HuH-7.5 (cell line): ENCODE data around the gene ANKS1B.
"Not testable (repeated sequence)": the region's sequence is repeated elsewhere in the genome, so short reads cannot be mapped to it uniquely, and the experiment has no call there.

ENCODE experiments used
- DNase-seq: peaks from one replicate; pipeline ENCODE4 v3.0.0; 2011; ENCODE audit warnings: low spot score

The ANKS1B gene

GRCh38 chr12:98758331-98758730 is 1226.4 kb downstream of the ANKS1B start:
- no peak for DNase-seq

DNA sequence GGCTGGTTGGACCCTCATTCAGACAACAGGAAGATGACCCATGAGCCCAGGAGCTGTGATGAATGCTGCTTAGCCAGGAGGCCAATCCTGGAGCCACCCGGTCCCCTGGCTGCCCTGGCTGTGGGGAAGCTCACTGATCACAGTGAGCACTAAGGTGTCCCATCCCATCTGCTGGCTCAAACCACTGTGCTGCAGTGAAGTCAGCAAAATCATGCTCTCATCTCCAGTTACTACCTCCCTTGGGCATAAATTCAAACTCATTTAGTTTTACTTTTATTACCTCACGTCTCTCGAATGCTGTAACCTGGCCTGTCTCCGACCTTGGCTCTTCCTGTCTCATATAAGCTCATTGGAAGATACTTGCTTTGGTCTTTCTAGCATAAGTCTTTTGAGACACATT is 1227.3 kb downstream of the ANKS1B start:
- no peak for DNase-seq

GRCh38 chr12:98755855-98756254 is 1228.9 kb downstream of the ANKS1B start:
- DNase-seq: not testable (repeated sequence)

- DNase-seq: peak; percentile 73
Observed at GRCh38 chr12:98754095-98754494, 1230.6 kb downstream of the ANKS1B start.

GRCh38 chr12:98752726-98753125 is 1232.0 kb downstream of the ANKS1B start:
- DNase-seq: no peak

DNA sequence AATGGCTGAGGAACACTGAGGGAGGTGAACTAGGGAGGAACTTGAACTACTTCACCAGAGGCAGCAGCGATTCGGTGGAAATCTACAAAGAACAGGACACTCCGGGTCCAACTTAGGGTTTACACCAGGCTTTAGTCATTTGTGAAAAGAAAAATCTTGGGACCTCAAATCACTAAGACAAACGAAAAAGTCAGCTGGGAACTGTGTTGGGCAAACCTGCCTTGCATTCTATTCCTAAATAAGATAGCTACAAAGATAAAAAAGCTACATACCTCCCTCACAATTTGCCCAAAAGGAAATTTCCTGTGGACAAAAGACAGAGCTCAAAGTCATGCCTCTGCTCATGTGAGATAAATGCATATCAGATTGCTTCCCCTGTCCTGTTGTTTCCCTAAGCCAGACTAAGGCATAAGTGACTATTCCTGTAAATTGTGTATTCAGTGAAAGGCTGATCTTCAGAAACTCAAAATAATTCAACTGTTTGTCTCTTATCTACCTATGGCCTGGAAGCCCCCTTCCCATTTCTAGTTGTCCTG is 1233.1 kb downstream of the ANKS1B start:
- no peak for DNase-seq

DNA sequence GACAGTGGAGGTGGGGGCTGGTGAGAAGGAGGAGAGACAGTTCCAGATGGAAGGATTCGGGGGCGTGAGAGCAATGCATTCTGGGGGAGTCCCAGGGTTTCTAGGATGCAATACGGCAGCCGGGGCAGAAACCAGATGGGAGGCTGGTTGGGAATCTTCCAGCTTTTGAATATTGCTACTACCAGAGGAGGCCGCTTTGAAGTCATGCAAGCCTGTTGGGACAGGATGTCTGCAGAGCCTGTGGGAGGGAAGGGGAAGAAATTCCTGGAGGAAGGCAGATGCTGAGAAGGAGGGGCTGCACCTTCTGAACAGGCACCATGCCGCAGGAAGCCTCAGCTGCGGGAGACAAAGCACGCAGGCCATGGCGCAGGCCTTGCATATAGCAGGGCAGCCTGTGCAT is 1234.2 kb downstream of the ANKS1B start:
- no peak for DNase-seq

- DNase-seq: no peak
Observed at GRCh38 chr12:98748463-98748862, 1236.3 kb downstream of the ANKS1B start.

DNA sequence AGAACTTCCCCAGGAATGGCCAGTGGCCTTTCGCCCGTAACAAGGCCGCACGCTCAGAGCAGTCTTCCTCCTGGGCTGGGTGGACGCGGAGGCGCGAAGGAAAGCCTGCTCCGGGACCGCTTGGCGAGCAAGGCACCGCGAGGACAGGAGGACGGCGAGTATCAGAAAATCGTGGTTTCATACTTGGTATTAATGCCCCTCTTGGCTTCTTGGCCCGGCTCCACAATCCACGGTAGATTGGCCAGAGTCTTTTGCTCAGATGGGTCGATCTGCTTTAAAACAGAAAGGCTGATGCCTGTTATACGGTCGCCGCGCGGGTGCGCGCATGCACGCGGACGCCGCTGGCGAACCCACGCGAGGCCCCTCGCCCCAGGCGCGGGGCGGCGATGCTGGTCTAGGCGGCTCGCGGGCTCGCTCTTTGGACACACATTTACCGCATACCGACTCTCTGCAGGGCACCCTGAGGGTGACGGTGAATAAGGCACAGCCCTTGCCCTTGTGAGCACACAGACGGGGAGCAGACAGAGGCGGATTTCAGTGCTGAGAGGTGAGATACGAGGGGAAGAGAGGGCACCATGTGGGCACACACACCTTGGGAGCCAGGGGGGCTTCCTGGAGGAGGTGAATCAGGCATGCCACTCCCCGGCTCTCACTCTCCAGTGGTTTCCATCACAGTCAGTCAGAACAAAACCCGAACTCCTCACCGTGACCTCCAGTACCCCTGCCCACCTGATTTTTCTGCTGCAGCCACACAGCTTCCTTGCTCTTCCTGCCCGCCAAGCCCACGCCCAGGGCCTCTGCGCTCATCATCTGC is 1239.0 kb downstream of the ANKS1B start:
- no peak for DNase-seq

DNA sequence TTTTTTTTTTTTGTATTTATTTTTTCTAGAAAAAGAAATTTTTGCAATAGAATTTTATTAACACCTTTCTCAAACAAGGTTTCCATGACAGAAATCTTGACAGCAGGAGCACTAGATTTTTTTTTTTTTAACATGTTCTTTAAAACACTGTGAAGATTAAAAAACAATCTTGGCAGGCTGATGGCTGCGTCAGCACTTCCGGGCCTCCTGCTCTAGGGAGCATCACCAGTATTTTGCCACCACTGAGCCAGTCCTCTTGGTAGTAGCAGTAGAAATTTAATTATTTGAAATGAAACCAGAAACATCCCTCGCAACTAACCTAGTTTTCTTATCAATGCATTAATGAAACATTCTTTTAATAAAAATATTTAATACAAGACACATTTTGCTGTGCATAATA is 1240.1 kb downstream of the ANKS1B start:
- no peak for DNase-seq

GRCh38 chr12:98743362-98743953 is 1241.3 kb downstream of the ANKS1B start:
- peak; percentile 47 for DNase-seq

GRCh38 chr12:98741556-98742265 is 1243.0 kb downstream of the ANKS1B start:
- DNase-seq: no peak

- no peak for DNase-seq
Observed at GRCh38 chr12:98741196-98741555, 1243.6 kb downstream of the ANKS1B start.

GRCh38 chr12:98740751-98741150 is 1244.0 kb downstream of the ANKS1B start:
- no peak for DNase-seq

GRCh38 chr12:98738539-98738938 is 1246.2 kb downstream of the ANKS1B start:
- no peak for DNase-seq

DNA sequence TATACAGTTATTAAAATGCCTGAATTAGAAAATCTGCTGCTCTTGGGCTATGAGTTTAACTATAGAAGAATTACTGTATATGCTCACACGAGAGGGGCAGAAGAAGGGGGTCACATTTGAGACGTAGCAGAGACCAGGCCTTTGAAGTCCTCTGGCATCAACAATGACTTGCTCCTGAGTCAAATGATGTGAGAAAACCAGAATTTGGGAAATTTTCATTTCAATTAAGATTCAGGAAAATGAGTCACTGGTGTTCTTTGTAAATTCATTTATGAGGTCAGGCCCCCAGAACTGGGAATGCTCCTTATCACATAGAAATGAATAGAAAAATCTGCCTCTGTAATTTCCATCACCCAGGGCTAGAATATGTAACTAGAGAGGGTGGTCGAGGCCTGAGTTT is 1246.7 kb downstream of the ANKS1B start:
- DNase-seq: no peak

GRCh38 chr12:98737322-98737712 is 1247.4 kb downstream of the ANKS1B start:
- no peak for DNase-seq

DNA sequence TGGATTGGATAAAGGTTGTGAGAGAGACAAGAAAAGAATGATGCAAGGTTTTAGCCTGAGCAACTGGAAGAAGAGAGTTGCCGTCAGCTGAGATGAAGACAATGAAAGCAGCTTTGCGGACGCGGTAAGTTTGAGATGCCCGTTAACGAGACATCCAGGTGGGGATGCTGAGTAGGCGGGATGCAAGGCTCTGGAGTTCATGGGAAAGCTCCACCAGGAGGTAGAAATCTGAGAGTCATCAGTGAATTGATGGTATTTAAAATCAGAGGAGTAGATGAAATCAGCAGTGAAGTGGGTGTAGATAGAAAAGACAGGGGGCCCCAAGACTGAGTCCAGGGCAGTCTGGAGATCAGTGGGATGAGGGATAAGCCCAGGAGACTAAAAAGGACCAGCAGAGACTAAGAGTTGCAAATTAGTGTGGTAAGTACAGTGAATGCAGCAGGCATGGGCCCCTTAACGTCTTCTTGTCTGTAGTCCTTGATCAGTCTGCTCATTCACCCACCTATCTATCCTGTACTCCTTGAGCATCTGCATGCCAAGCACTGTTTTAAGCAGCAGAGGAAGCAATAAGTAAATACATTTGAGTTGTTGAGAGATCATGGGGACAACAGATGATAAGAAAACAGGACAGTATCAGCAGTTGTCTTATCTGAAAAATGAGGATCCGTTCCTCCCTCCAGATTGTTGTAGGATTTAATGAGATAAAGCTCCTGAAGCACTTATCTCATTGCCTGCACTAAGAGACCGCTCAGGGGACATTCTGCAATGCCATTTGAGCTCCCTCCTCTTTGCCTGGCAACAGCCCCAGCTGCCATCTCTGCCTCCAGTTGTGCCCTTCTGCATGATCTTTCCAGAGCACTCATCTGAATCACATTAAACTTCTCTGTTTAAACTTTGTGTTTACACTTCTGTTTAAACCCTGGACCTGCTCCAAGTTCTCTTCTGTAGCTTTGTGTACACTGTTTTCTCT is 1248.1 kb downstream of the ANKS1B start:
- peak; percentile 38 for DNase-seq

GRCh38 chr12:98735821-98736220 is 1248.9 kb downstream of the ANKS1B start:
- DNase-seq: no peak

DNA sequence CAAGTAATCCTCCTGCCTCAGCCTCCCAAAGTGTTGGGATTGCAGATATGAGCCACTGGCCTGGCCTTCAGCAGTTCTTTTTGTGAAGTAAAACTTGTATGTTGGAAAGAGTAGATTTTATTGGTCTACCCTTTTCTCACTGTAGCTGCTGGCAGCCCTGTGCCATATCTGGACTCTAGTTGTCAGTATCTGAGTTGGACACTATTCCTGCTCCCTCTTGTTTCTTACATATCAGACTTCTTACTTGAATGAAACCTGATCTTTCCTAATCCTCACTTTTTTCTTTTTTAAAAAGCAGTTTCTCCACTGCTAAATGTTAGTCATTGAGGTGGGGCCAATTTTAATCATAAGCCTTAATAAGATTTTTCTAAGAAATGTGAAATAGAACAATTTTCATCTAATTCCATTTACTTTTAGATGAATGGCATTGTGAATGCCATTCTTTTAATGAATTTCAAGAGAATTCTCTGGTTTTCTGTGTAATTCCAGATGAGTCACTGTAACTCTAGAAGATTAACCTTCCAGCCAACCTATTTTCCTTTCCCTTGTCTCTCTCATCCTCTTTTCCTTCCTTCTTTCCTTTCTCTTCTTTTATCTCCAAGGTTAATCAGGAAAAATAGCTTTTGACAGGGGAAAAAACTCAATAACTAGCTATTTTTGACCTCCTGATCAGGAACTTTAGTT is 1250.9 kb downstream of the ANKS1B start:
- DNase-seq: no peak

DNA sequence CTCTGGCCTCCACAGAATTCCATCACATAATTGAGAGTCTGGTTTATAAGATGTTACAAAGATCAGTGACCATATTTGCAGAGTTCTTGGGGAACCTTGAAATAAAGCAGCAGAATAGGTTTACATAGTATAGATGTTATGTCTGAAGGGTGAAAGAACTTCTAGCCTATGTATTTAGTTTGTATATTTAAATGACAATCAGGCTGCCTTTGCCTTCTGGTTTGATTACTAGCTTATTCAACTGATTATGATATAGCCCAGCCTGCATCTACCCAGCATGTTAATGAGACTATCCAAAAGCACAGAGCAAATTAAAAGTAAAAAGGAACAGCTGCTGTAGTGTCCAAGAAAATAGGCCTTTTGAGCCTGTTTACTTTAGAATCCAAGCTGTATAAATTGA is 1254.3 kb downstream of the ANKS1B start:
- DNase-seq: no peak
